Naive thymus-derived CD8-positive, alpha-beta T cell (primary cell): Measurements from ENCODE around the gene CAMK2N1. TPM values are rescaled to one million over a fixed set of nuclear protein-coding genes. Genes with fewer than 3 reads are reported as not detected.
A peak's percentile ranks its signal among the peaks of the same experiment; 100 is the strongest.

Experiments used
- ATAC-seq, 2 donors: fragments of 150-1000 bp; cut with Tn5 transposase in 1 of 2; sonication (Bioruptor Pico), chemical (Tn5 transposase) in 1 of 2; 1 replicate in 1 of 2; 2 replicates in 1 of 2; pipeline ENCODE4 v1.10.0; 2021; ENCODE audit warnings: mild to moderate bottlenecking in 2 of 2, moderate library complexity in 2 of 2
- POLR2A ChIA-PET: fragments of 350-600 bp; sonication (Branson Sonifier 250); formaldehyde crosslinking; loops from one replicate; lab custom pipeline; 2021; ENCODE audit warnings: antibody characterized with exemption; lab: Charles Lee
- DNase-seq, 10 donors: peaks; one replicate each; pipeline versions ENCODE4 v3.0.0 to v3.0.0-alpha.2; 2020 to 2022
- H3K27ac Mint-ChIP-seq, 10 donors: one replicate each; pipeline ENCODE4 v1.8.0; 2020 to 2022; ENCODE audit warnings: mild to moderate bottlenecking in 10 of 10, mixed read lengths in 10 of 10, moderate library complexity in 4 of 10, inconsistent platforms in 1 of 10
- H3K27me3 Mint-ChIP-seq, 5 donors: one replicate each; pipeline ENCODE4 v1.8.0; 2021 to 2022; ENCODE audit warnings: mixed read lengths in 5 of 5
- H3K36me3 Mint-ChIP-seq, 3 donors: one replicate each; pipeline ENCODE4 v1.8.0; 2020 to 2022; ENCODE audit warnings: mixed read lengths in 3 of 3, mild to moderate bottlenecking in 2 of 3, inconsistent platforms in 1 of 3
- H3K4me1 Mint-ChIP-seq, 4 donors: one replicate each; pipeline ENCODE4 v1.8.0; 2021 to 2022; ENCODE audit warnings: mixed read lengths in 4 of 4
- H3K4me3 Mint-ChIP-seq, 10 donors: one replicate each; pipeline ENCODE4 v1.8.0; 2020 to 2022; ENCODE audit warnings: mild to moderate bottlenecking in 10 of 10, mixed read lengths in 10 of 10, moderate library complexity in 6 of 10, inconsistent platforms in 1 of 10
- H3K9me3 Mint-ChIP-seq, 9 donors: one replicate each; pipeline ENCODE4 v1.8.0; 2020 to 2022; ENCODE audit warnings: mixed read lengths in 9 of 9, mild to moderate bottlenecking in 3 of 9, inconsistent platforms in 1 of 9, moderate library complexity in 1 of 9
- polyA plus RNA-seq, 3 donors: library from polyadenylated mRNA; unstranded; fragments of 300-500 nt; fragmentation: Illumina TruSeq; gene quantifications; one replicate each; pipeline ENCODE4 v1.2.3, GENCODE V29; 2021
- total RNA-seq, 8 experiments: library from RNA in 2 of 8; stranded (reverse) in 2 of 8; gene quantifications; one replicate each; pipeline ENCODE4 v1.2.3 and lab custom pipeline; 2021 to 2026

The CAMK2N1 gene
- total and polyA plus RNA-seq, 5 experiments from 2014 or later = 0.23 to 5.6 (median 0.34) TPM

- no peak for ATAC-seq
- Mint-ChIP-seq H3K4me1 (peaks cover 0 to 10% (median 0%) of the 10 kb centered on the region in 4 donors), H3K36me3 (peaks cover 0 to 21% (median 5%) of the 10 kb centered on the region in 3 donors), H3K4me3 (no peak overlapping the region), H3K27me3 (peaks cover 0 to 5% (median 0%) of the 10 kb centered on the region in 5 donors), H3K27ac (no peak overlapping the region), H3K9me3 (no peaks in the 10 kb centered on the region)
- POLR2A ChIA-PET = interaction anchor here (0.9 to 1.2 kb wide), 2 partner anchors 11 to 282 kb away, joined by 3 to 6 read pairs; no protein-coding TSS in a partner anchor
- peak in 1 of 10 donors; percentile 16 for DNase-seq
Observed at GRCh38 chr1:20494609-20495311, 8.8 kb upstream of the CAMK2N1 start.

DNA sequence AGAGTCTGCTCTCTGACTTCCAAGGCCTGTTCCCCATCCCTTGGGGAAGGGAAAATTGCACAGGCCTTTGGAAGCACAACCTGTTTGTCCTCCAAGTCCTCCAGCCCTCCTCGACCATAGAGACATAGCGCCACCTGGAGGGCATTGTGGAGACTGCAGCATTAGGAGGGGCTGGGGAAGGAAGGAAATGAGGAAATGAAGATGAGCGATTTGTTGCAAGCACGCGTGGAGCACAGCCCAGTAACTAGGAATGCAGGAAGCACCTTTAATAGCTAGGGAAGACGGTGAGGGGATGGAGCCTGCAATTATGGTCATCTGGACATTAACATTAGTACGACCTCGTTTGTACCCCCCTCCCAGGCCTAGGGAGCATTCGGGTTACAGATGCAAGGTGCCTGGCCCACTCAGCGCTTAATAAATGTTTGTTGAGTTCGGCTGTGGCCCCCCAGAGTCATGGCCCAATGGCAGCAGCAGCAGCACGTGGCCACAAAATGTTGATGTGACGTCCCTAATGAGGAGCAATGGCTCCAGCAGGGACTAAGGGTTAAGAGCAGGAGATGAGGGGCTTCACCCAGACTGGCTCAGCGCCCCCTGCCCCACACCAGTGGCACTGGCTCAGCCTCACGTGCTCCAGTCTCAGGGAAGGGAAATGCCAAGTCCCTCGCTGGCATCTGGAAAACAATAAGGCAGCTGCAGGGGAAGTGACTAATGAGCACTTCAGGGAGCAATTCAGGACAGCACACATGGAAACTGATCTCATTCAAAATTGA lies 8.0 kb upstream of the CAMK2N1 start:
- DNase-seq = peak; percentile 68 to 89 (median 79)
- Mint-ChIP-seq H3K27me3 (peaks cover 0 to 6% (median 0%) of the 10 kb centered on the region in 5 donors), H3K9me3 (no peaks in the 10 kb centered on the region), H3K36me3 (peaks cover 0 to 14% (median under 1%) of the 10 kb centered on the region in 3 donors), H3K27ac (no peak overlapping the region), H3K4me3 (no peak overlapping the region), H3K4me1 (peaks cover 0 to 10% (median 0%) of the 10 kb centered on the region in 4 donors)
- peak; percentile 88 to 91 for ATAC-seq
- POLR2A ChIA-PET = interaction anchor here (0.6 to 1.2 kb wide), 3 partner anchors 10 to 1314 kb away, joined by 3 to 6 read pairs (median 3); no protein-coding TSS in a partner anchor

GRCh38 chr1:20493309-20493708 lies 7.3 kb upstream of the CAMK2N1 start:
- Mint-ChIP-seq H3K36me3 (peaks cover 0 to 7% (median 0%) of the 10 kb centered on the region in 3 donors), H3K9me3 (no peaks in the 10 kb centered on the region), H3K27ac (peak overlapping the region in 2 of 10 donors; percentile 11 to 72), H3K4me1 (peaks cover 0 to 10% (median 0%) of the 10 kb centered on the region in 4 donors), H3K4me3 (peak overlapping the region in 2 of 10 donors; percentile 24 to 30), H3K27me3 (peaks cover 0 to 6% (median 0%) of the 10 kb centered on the region in 5 donors)
- DNase-seq (no peak), ATAC-seq (no peak)
- POLR2A ChIA-PET = interaction anchor here (0.6 kb wide), 1 partner anchor 1313 kb away, joined by 3 read pairs; no protein-coding TSS in a partner anchor

DNA sequence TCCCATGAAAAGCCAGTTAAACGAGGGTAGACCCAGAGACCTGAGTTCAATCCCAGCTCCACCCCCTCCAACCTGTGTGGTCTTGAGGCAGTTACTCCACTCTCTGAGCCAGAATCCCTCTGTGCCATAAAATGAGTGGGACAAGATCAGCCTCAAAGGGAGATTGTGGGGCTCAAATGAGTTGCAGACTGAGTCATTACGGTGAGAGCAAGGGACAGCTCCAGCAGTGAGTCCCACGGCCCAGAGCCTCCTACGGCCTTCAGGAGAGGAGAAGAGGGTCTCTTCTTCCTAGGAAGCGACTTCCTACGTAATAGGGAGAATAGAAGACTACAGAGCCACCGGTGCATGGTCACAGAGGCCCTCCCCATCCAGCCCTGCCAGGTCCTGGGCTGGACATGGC lies 6.7 kb upstream of the CAMK2N1 start:
- Mint-ChIP-seq H3K4me1 (peaks cover 0 to 10% (median 0%) of the 10 kb centered on the region in 4 donors), H3K27ac (peak overlapping the region in 3 of 10 donors; percentile 11 to 92 (median 72)), H3K4me3 (peak overlapping the region in 1 of 10 donors; percentile 24), H3K9me3 (no peaks in the 10 kb centered on the region), H3K36me3 (peaks cover 0 to 5% (median 0%) of the 10 kb centered on the region in 3 donors), H3K27me3 (peaks cover 0 to 6% (median 0%) of the 10 kb centered on the region in 5 donors)
- DNase-seq (no peak), ATAC-seq (no peak)
- POLR2A ChIA-PET = no interaction called here

GRCh38 chr1:20491866-20492265 lies 5.9 kb upstream of the CAMK2N1 start:
- ATAC-seq (no peak), DNase-seq (no peak)
- H3K4me1 Mint-ChIP-seq = peaks cover 4 to 13% (median 5%) of the 10 kb centered on the region in 4 donors
- POLR2A ChIA-PET = no interaction called here
- H3K27me3 Mint-ChIP-seq = peaks cover 0 to 12% (median 0%) of the 10 kb centered on the region in 5 donors
- no peaks in the 10 kb centered on the region for H3K9me3 Mint-ChIP-seq
- H3K27ac Mint-ChIP-seq = no peak overlapping the region
- no peak overlapping the region for H3K4me3 Mint-ChIP-seq
- H3K36me3 Mint-ChIP-seq = no peaks in the 10 kb centered on the region

DNA sequence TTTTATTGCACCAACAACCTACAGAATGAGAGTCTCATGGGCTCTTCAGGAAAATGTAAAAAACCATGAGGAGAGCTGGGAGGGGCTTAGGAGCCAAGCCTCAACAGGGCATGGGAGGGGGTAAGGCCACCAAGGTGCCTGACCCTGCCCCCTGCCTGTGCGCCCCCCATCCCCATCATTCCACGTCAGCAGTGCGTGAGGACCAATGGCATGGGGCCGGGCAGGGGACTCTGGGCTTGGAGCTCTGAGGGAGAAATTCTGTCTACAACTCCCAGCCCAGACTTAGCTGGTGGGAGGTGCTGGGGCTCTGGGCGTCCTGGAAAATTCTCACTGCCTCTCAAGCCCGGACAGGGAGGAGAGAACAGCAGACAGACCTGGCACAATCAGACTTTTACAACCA lies 5.2 kb upstream of the CAMK2N1 start:
- Mint-ChIP-seq H3K4me1 (peaks cover 5 to 7% (median 6%) of the 10 kb centered on the region in 4 donors), H3K4me3 (no peak overlapping the region), H3K27me3 (peaks cover 0 to 12% (median 0%) of the 10 kb centered on the region in 5 donors), H3K27ac (no peak overlapping the region), H3K9me3 (no peaks in the 10 kb centered on the region), H3K36me3 (no peaks in the 10 kb centered on the region)
- ATAC-seq (no peak), DNase-seq (no peak)
- POLR2A ChIA-PET = no interaction called here

- peaks cover 16 to 25% (median 19%) of the 10 kb centered on the region in 4 donors for H3K4me1 Mint-ChIP-seq
- H3K36me3 Mint-ChIP-seq = peaks cover 0 to 7% (median 0%) of the 10 kb centered on the region in 3 donors
- no peaks in the 10 kb centered on the region for H3K9me3 Mint-ChIP-seq
- no peak for DNase-seq
- peak overlapping the region in 7 of 10 donors; percentile 18 to 64 (median 52) for H3K27ac Mint-ChIP-seq
- no peak for ATAC-seq
- H3K4me3 Mint-ChIP-seq = peak overlapping the region; percentile 69 to 90 (median 79)
- POLR2A ChIA-PET = no interaction called here
- H3K27me3 Mint-ChIP-seq = peaks cover 12 to 31% (median 27%) of the 10 kb centered on the region in 5 donors
Observed at GRCh38 chr1:20487236-20487590, 1.2 kb upstream of the CAMK2N1 start.

GRCh38 chr1:20486457-20487235 lies 636 bp upstream of the CAMK2N1 start:
- peak; percentile 18 to 23 for ATAC-seq
- H3K9me3 Mint-ChIP-seq = no peaks in the 10 kb centered on the region
- peaks cover 14 to 37% (median 32%) of the 10 kb centered on the region in 5 donors for H3K27me3 Mint-ChIP-seq
- H3K4me1 Mint-ChIP-seq = peaks cover 16 to 25% (median 19%) of the 10 kb centered on the region in 4 donors
- peak overlapping the region in 5 of 10 donors; percentile 18 to 64 (median 57) for H3K27ac Mint-ChIP-seq
- H3K36me3 Mint-ChIP-seq = peaks cover 0 to 7% (median 0%) of the 10 kb centered on the region in 3 donors
- peak in 1 of 10 donors; percentile 5 for DNase-seq
- POLR2A ChIA-PET = interaction anchor here (1.0 to 1.1 kb wide), 2 partner anchors 19 to 147 kb away, joined by 4 read pairs; partner anchors contain the start of gene PINK1
- H3K4me3 Mint-ChIP-seq = peak overlapping the region; percentile 69 to 90 (median 79)

- peak in 1 of 2 donors; percentile 14 for ATAC-seq
- no peak for DNase-seq
- Mint-ChIP-seq H3K4me3 (peak overlapping the region; percentile 73 to 91 (median 84)), H3K4me1 (peaks cover 16 to 25% (median 19%) of the 10 kb centered on the region in 4 donors), H3K9me3 (no peaks in the 10 kb centered on the region), H3K36me3 (peaks cover 0 to 7% (median 0%) of the 10 kb centered on the region in 3 donors), H3K27me3 (peaks cover 24 to 51% (median 43%) of the 10 kb centered on the region in 5 donors), H3K27ac (peak overlapping the region in 3 of 10 donors; percentile 43 to 70 (median 67))
- POLR2A ChIA-PET = interaction anchor here (1.6 to 1.7 kb wide), 2 partner anchors 10 to 23 kb away, joined by 5 to 6 read pairs; partner anchors contain the start of gene MUL1
Observed at GRCh38 chr1:20484519-20485462, 1.2 kb downstream of the CAMK2N1 start.

- ATAC-seq (no peak), DNase-seq (no peak)
- POLR2A ChIA-PET = interaction anchor here (1.6 to 1.7 kb wide), 2 partner anchors 11 to 24 kb away, joined by 5 to 6 read pairs; partner anchors contain the start of gene MUL1
- peaks cover 0 to 7% (median 0%) of the 10 kb centered on the region in 3 donors for H3K36me3 Mint-ChIP-seq
- peak overlapping the region; percentile 73 to 91 (median 84) for H3K4me3 Mint-ChIP-seq
- H3K27me3 Mint-ChIP-seq = peaks cover 30 to 59% (median 50%) of the 10 kb centered on the region in 5 donors
- H3K9me3 Mint-ChIP-seq = no peaks in the 10 kb centered on the region
- peaks cover 16 to 25% (median 19%) of the 10 kb centered on the region in 4 donors for H3K4me1 Mint-ChIP-seq
- peak overlapping the region in 3 of 10 donors; percentile 43 to 70 (median 67) for H3K27ac Mint-ChIP-seq
Observed at GRCh38 chr1:20483833-20484518, 2.0 kb downstream of the CAMK2N1 start.
